Uterus (tissue), 4 donors: ENCODE measurements around the gene LDLRAD4. TPM values are rescaled to one million over a fixed set of nuclear protein-coding genes. Genes with fewer than 3 reads are reported as not detected.

Experiments used
- DNase-seq, 2 donors: peaks; one replicate each; pipeline ENCODE4 v3.0.0-alpha.2; 2019 to 2020
- H3K27ac ChIP-seq, 2 donors: fragments of 200-600 bp; sonication (generic); 1 replicate in 1 of 2; 2 replicates in 1 of 2; pipeline ENCODE4 v1.5.1; 2016 to 2018
- H3K27me3 ChIP-seq, 2 donors: fragments of 200-600 bp; sonication (generic); one replicate each; pipeline ENCODE4 v1.5.1; 2018 to 2019; ENCODE audit warnings: control low read depth in 1 of 2
- H3K36me3 ChIP-seq, 2 donors: fragments of 200-600 bp; sonication (generic); one replicate each; pipeline ENCODE4 v1.5.1; 2019; ENCODE audit warnings: control low read depth in 1 of 2
- H3K4me1 ChIP-seq, 2 donors: fragments of 200-600 bp; sonication (generic); one replicate each; pipeline ENCODE4 v1.5.1; 2018 to 2019; ENCODE audit warnings: control low read depth in 1 of 2
- H3K4me3 ChIP-seq, 2 donors: fragments of 200-600 bp; sonication (generic); 1 replicate in 1 of 2; 2 replicates in 1 of 2; pipeline ENCODE4 v1.5.1; 2018 to 2019; ENCODE audit warnings: mild to moderate bottlenecking in 1 of 2
- H3K9me3 ChIP-seq, 2 donors: fragments of 200-600 bp; sonication (generic); one replicate each; pipeline ENCODE4 v1.5.1; 2019; ENCODE audit warnings: control low read depth in 1 of 2
- CTCF ChIP-seq, 4 experiments: fragments of 200-600 bp in 2 of 4; fragments of 450-650 bp in 2 of 4; sonication (generic) in 2 of 4; IDR thresholded peaks; one replicate each; pipeline ENCODE4 v1.5.1; 2016 to 2019; ENCODE audit warnings: antibody characterized with exemption in 4 of 4, mild to moderate bottlenecking in 2 of 4, moderate library complexity in 1 of 4
- POLR2A ChIP-seq, 2 donors: fragments of 450-650 bp; IDR thresholded peaks; one replicate each; pipeline ENCODE4 v1.6.1; 2016; ENCODE audit warnings: antibody characterized with exemption in 2 of 2, mild to moderate bottlenecking in 1 of 2, moderate library complexity in 1 of 2
- intact Hi-C: fragments of 100-400 bp; cut with DNase I; formaldehyde crosslinking; loops from one replicate; pipeline ENCODE4 v1.15.1; 2023; ENCODE audit warnings: low total_unique reads
- total RNA-seq, 4 donors: library from RNA; depleted of rRNA in 3 of 4; stranded (reverse); fragments of >200 nt in 3 of 4; gene quantifications; one replicate each; pipeline versions ENCODE4 v1.1.0 to v1.2.4, GENCODE V29; 2014 to 2023
- donor health status: DM: yes; HTN: yes; CAD: no.

LDLRAD4 gene
- total RNA-seq, 4 donors from 2014 or later, result 23.8 to 82.2 (median 39.3) TPM

GRCh38 chr18:13560306-13560705 is 341.7 kb downstream of the LDLRAD4 start:
- peaks cover 4 to 8% of the 10 kb centered on the region in 2 donors for H3K4me1 ChIP-seq
- no peaks in the 10 kb centered on the region for H3K36me3 ChIP-seq
- TF ChIP-seq POLR2A (IDR thresholded peaks at IDR 0.05), result no peak
- no peak for TF ChIP-seq CTCF (IDR thresholded peaks at IDR 0.05)
- DNase-seq, result no peak
- no peak overlapping the region for H3K4me3 ChIP-seq
- H3K27ac ChIP-seq, result no peak overlapping the region
- no peaks in the 10 kb centered on the region for H3K9me3 ChIP-seq
- H3K27me3 ChIP-seq, result no peaks in the 10 kb centered on the region
- intact Hi-C loops, result no loop called here

- H3K4me1 ChIP-seq, result peaks cover 0 to 14% of the 10 kb centered on the region in 2 donors
- TF ChIP-seq CTCF (IDR thresholded peaks at IDR 0.05) (no peak), POLR2A (IDR thresholded peaks at IDR 0.05) (no peak)
- no peaks in the 10 kb centered on the region for H3K36me3 ChIP-seq
- no peaks in the 10 kb centered on the region for H3K9me3 ChIP-seq
- no peak for DNase-seq
- H3K4me3 ChIP-seq, result no peak overlapping the region
- no peaks in the 10 kb centered on the region for H3K27me3 ChIP-seq
- no peak overlapping the region for H3K27ac ChIP-seq
- intact Hi-C loops, result no loop called here
Observed at GRCh38 chr18:13562494-13563029, 344.0 kb downstream of the LDLRAD4 start.

GRCh38 chr18:13563390-13563805 is 344.8 kb downstream of the LDLRAD4 start:
- Histone ChIP-seq H3K4me3 (no peak overlapping the region), H3K36me3 (no peaks in the 10 kb centered on the region), H3K27ac (no peak overlapping the region), H3K27me3 (no peaks in the 10 kb centered on the region), H3K9me3 (no peaks in the 10 kb centered on the region), H3K4me1 (peaks cover 0 to 9% of the 10 kb centered on the region in 2 donors)
- no peak for TF ChIP-seq POLR2A (IDR thresholded peaks at IDR 0.05)
- no peak for TF ChIP-seq CTCF (IDR thresholded peaks at IDR 0.05)
- intact Hi-C loops, result no loop called here
- no peak for DNase-seq

- no peak overlapping the region for H3K4me3 ChIP-seq
- H3K27ac ChIP-seq, result no peak overlapping the region
- H3K27me3 ChIP-seq, result no peaks in the 10 kb centered on the region
- H3K4me1 ChIP-seq, result peaks cover 0 to 9% of the 10 kb centered on the region in 2 donors
- no peak for DNase-seq
- intact Hi-C loops, result no loop called here
- no peaks in the 10 kb centered on the region for H3K36me3 ChIP-seq
- no peak for TF ChIP-seq CTCF (IDR thresholded peaks at IDR 0.05)
- TF ChIP-seq POLR2A (IDR thresholded peaks at IDR 0.05), result no peak
- no peaks in the 10 kb centered on the region for H3K9me3 ChIP-seq
Observed at GRCh38 chr18:13564579-13564978, 346.0 kb downstream of the LDLRAD4 start.

GRCh38 chr18:13565228-13565627 is 346.7 kb downstream of the LDLRAD4 start:
- H3K27ac ChIP-seq, result peak overlapping the region in 1 of 2 donors; percentile 30
- DNase-seq, result no peak
- H3K9me3 ChIP-seq, result no peaks in the 10 kb centered on the region
- TF ChIP-seq CTCF (IDR thresholded peaks at IDR 0.05) (no peak), POLR2A (IDR thresholded peaks at IDR 0.05) (no peak)
- peaks cover 0 to 9% of the 10 kb centered on the region in 2 donors for H3K4me1 ChIP-seq
- intact Hi-C loops, result no loop called here
- no peaks in the 10 kb centered on the region for H3K27me3 ChIP-seq
- H3K4me3 ChIP-seq, result no peak overlapping the region
- no peaks in the 10 kb centered on the region for H3K36me3 ChIP-seq
